Femur (tissue), 1 donor: Measurements from ENCODE around the gene ESYT2.

Experiments used
- DNase-seq: peaks from one replicate; pipeline ENCODE4 v3.0.0-alpha.2; 2017

The ESYT2 gene

GRCh38 chr7:158825628-158826289, 3.5 kb downstream of the ESYT2 start:
- no peak for DNase-seq

DNA sequence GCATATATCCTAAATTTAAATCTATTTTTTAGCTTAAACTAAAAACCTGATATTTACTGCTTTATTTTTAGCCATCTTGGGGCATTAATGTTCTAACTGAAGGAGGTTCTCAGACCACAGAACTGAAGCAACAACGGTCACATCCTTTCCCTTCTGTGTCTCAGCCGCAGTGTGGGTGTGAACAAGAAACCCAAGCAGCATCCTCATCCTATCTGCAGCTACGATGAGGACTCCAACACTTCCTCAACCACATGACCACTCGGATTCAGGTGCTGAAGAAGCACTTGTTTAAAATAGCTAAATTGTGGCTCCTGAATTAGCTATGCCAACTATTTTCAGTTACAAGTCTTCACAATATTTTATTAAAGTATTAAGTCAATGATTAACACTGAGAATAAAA, 5.3 kb downstream of the ESYT2 start:
- DNase-seq, result no peak

- no peak for DNase-seq
Measured at GRCh38 chr7:158821171-158822031, 7.9 kb downstream of the ESYT2 start.

DNA sequence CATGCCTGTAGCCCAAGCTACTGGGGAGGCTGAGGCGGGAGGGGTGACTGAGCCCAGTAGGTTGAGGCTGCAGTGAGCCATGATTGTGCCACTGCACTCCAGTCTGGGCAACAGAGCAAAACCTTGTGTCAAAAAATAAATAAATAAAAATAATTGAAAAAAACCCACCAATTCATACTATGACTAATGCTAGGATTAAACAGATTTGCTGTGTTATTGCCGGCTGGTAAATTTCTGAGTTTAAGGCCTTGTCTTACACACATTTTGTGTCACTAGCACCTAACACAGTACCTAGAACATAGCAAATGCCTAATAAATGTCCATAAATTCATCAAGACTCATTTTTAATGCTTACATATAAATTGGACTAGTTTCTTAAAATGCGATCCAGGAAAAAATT, 8.7 kb downstream of the ESYT2 start:
- no peak for DNase-seq

DNA sequence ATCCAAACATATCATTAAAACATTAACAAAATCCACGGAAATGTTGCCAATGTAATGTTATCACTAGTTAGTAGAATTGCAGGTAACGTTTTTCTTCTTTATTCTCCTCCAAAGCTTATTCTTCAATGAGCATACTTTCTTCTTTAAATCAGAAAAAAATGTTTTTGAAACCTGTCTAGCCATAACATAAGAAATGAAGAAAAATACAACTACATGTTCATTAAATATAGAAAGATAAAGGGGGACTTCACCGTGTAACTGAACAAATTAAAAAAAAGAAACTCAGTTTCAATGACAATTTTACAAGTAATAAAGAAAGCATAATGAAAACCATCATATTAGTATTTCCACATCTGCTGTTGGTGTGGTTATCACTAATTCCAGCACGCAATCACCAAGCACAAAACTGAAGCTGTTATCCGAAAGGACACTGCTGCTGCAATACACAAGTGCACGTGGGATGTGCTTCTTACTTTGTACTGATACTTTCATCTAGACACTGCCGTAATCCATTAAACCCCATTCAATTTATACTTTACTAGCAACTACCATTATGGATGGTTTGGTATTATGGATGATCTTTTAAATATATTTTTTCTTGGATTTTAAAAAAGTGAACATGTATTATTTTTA, 9.6 kb downstream of the ESYT2 start:
- DNase-seq, result no peak

- peak; percentile 90 for DNase-seq
Measured at GRCh38 chr7:158818325-158819213, 10.7 kb downstream of the ESYT2 start.

DNA sequence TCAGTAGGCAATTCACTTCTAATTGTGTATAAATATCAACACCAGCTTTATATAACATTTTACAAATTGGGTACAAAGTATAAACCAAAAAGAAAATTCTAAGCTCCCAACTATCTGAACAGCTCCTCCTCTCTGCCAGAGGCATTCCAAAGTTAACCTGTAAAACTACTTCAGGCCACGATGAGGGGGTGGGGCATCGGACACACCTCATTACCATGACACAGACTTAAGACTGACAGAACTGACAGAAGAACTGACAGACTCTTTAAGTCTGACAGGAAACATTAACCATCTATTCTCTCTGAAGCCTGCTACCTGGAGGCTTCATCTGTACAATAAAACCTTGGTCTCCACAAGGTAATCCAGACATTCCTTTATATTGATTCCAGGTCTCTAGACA, 12.3 kb downstream of the ESYT2 start:
- DNase-seq, result no peak

DNA sequence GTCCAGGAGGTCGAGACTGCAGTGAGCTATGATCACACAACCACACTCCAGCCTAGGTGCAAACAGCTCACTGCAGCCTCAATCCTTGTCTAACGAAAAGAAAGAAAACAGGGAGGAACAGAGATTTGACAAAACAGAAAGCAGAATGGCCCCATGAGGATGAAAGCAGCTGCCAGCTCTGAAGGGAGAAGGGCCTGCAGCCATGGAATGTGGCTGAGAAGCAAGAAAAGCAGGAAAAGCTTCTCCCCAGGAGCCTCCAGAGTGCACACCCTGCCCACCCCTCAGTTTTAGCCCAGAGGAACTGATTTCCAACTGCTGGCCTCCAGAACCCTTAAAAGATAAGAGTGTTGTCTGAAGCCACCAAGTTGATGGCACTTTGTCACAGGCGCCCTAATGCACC, 13.0 kb downstream of the ESYT2 start:
- peak; percentile 50 for DNase-seq

GRCh38 chr7:158815800-158816128, 13.5 kb downstream of the ESYT2 start:
- no peak for DNase-seq

DNA sequence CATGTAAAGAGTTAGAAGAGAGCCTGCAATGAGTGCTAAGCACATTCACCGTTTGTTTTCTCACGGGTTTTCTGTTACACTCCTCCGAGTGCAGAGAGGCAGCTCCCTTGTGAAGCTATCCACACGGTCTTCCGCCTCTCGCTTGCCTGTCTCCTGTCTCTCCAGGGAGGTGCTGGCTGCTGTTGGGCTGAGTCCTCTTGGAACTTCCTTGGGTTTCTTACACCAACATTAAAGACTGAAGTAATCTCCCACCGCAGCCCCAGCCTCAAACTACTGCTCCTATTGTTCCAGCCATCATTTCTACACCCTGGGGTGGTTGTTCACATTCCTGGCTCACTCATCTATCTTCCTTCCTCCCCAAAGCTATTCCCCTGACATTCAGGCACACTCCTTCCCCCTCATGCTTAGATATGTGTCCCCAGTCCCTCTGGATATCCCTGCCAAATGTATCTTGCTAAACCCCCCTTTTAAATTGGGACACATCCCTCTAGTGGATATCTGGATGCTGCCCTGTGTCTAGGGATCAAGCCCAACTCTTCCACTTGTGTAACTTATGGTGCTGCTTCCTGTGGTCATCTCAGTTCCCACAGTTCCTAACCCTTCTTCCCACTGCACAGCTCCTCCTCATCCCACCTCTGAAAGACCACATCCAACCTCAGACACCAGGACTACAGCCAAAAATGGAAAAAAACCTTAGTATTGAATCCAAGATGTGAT, 14.1 kb downstream of the ESYT2 start:
- peak; percentile 58 for DNase-seq

GRCh38 chr7:158814637-158815036, 14.7 kb downstream of the ESYT2 start:
- no peak for DNase-seq

- no peak for DNase-seq
Measured at GRCh38 chr7:158812684-158813083, 16.6 kb downstream of the ESYT2 start.

GRCh38 chr7:158811894-158812293, 17.4 kb downstream of the ESYT2 start:
- DNase-seq, result no peak

- no peak for DNase-seq
Measured at GRCh38 chr7:158811461-158811860, 17.8 kb downstream of the ESYT2 start.

GRCh38 chr7:158810846-158811245, 18.5 kb downstream of the ESYT2 start:
- DNase-seq, result no peak

- no peak for DNase-seq
Measured at GRCh38 chr7:158809596-158809995, 19.7 kb downstream of the ESYT2 start.

DNA sequence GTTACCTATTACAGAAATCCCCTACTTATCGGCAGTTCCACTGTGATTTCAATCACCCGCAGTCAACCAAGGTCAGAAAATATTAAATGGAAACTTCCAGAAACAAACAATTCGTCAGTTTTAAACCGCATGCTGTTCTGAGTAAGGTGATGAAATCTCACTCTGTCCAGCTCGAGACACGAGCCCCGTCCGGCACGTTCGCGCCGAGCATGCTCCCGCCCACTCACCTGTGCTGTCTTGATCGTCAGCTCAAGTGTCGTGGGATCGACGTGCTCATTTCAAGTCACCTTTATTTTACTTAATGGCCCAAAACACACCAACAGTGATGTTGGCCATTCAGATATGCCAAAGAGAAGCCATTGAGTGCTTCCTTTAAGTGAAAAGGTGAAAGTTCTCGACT, 21.2 kb downstream of the ESYT2 start:
- DNase-seq, result no peak

DNA sequence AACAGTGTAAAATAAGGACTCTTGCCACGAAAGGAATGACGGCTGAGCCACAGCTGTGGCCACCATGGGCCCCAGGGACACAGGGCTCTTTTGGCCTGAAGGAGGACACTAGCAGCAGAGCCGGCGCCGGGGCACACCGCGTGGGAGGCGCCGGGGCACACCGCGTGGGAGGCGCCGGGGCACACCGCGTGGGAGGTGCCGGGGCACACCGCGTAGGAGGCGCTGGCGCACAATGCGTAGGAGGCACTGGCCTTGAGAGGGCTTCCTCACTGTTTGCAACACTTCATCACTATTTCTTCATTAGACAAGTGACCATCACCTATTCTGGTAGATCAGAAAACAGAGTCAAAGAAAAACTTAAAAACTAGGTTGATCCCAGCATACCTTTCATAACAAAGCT, 23.4 kb downstream of the ESYT2 start:
- DNase-seq, result no peak

DNA sequence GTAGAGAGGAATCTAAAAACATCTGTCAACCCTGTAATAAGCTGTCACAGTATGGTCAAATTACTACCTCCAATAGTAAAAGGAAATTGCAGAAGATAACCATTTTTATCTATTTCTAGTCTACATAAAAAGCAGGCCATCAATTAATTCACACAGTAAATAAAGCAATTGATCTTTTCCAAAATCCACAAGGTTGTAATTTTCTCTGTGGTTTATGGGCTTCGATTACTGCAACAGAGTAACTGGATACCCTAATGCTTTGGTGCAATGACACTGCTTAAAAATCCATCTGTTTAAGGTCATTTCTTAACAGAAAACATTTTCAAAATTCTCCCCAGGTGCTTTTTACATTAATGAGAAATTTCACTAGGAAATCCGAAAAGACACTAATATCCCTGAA, 23.9 kb downstream of the ESYT2 start:
- no peak for DNase-seq

DNA sequence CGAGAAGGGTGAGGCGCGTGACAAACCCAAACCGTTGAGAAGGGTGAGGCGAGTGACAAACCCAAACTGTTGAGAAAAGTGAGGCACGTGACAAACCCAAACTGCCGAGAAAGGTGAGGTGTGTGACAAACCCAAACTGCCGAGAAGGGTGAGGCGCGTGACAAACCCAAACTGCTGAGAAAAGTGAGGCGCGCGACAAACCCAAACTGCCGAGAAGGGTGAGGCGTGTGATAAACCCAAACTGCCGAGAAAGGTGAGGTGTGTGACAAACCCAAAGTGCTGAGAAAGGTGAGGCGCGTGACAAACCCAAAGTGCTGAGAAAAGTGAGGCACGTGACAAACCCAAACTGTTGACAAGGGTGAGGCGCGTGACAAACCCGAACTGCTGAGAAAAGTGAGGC, 25.0 kb downstream of the ESYT2 start:
- DNase-seq, result no peak

DNA sequence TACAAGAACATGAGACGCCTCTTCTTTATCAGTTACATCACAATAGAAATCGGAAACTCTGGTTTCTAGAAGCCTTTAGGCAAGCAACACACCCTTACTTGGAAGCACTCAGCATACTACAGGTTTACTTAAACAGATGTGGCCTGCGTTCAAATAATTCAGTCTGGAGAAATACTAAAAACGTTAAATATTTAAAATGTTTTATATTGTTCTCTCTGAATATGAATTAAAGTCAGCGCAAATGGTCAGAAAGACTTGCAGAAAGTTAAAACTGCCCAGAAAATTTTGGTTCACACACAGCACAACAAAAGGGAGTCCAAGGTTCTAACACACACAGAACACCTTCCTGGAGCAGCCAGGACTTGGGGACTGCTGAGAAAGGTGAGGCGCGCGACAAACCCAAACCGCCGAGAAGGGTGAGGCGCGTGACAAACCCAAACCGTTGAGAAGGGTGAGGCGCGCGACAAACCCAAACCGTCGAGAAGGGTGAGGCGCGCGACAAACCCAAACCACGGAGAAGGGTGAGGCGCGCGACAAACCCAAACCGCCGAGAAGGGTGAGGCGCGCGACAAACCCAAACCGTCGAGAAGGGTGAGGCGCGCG, 25.8 kb downstream of the ESYT2 start:
- no peak for DNase-seq
